Measurements from ENCODE around the gene PIK3AP1. TPM values are rescaled to one million over a fixed set of nuclear protein-coding genes. Genes with fewer than 3 reads are reported as not detected.

PIK3AP1 gene
- total RNA-seq, 1 donor: not detected

- H3K4me3 ChIP-seq (ENCODE audit: low read depth, low read length): peak within 1 kb of the TSS; percentile 81
- DNase-seq (ENCODE audit: low read depth): peak; percentile 75
- TF ChIP-seq CTCF (IDR thresholded peaks at IDR 0.05; ENCODE audit: insufficient read depth, low read length): no peak
These were observed 133.7 kb downstream of the PIK3AP1 start, which contains the start of gene TM9SF3 for GRCh38 chr10:96586419-96587263. TM9SF3 (minus strand) TSS chr10:96587012; CDS start chr10:96586835, 177 bp downstream.

- no peak for TF ChIP-seq CTCF (IDR thresholded peaks at IDR 0.05; ENCODE audit: insufficient read depth, low read length)
- H3K4me3 ChIP-seq (ENCODE audit: low read depth, low read length): peak overlapping the region; percentile 81
- DNase-seq (ENCODE audit: low read depth): peak; percentile 21
These were observed 134.4 kb downstream of the PIK3AP1 start for GRCh38 chr10:96585736-96586418.

GRCh38 chr10:96584474-96584873 lies 135.8 kb downstream of the PIK3AP1 start:
- no peak overlapping the region for H3K4me3 ChIP-seq (ENCODE audit: low read depth, low read length)
- no peak for DNase-seq (ENCODE audit: low read depth)
- no peak for TF ChIP-seq CTCF (IDR thresholded peaks at IDR 0.05; ENCODE audit: insufficient read depth, low read length)

DNA sequence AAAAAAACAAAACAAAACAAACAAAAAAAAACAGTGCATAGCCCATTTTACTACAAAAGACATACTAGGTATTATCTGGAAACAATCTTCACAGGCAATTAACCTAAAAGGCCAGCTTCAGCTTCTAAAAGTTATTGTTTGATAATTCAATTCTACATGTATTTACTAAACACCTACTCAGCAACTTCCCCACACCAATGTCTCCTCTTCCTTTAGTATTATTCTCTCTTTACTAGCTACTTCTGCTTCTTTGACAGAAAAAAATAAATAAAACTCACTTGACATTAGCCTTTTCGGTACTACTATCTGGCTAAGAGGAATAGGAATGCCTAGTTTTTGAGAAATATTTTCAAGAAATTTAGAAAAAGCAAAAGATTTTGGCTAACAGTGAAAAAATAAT lies 136.3 kb downstream of the PIK3AP1 start:
- TF ChIP-seq CTCF (IDR thresholded peaks at IDR 0.05; ENCODE audit: insufficient read depth, low read length): no peak
- no peak for DNase-seq (ENCODE audit: low read depth)
- no peak overlapping the region for H3K4me3 ChIP-seq (ENCODE audit: low read depth, low read length)

DNA sequence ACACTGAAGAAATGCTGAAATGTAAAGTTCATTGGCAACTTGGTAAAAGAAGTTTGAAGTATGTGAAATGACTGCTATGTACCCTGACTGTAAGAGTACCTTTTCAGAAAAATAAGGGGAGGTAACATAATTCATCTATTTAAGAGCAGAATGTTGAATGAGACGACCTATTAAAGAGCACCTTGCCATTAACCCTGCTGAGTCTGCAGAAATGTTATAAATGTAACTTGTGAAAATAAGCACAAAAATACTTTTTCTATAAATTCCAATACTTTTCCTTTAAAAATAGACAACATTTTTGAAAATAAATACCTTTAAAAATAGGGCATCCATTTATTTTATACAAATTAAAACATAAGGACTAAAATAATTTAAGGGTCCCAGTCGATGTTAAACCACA lies 141.2 kb downstream of the PIK3AP1 start:
- no peak overlapping the region for H3K4me3 ChIP-seq (ENCODE audit: low read depth, low read length)
- DNase-seq (ENCODE audit: low read depth): no peak

DNA sequence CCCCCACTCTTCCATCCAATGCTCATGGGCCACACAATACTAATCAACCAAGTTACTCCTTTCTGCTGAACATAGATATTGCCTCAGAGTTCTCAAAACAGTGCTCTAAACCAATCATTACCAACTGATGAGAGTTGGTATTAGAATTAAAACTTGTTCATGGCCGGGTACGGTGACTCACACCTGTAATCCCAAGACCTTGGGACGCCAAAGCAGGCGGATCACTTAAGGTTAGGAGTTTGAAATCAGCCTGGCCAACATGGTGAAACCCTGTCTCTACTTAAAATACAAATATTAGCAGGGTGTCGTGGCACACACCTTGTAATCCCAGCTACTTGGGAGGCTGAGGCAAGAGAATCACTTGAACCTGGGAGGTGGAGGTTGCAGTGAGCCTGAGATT lies 141.7 kb downstream of the PIK3AP1 start:
- DNase-seq (ENCODE audit: low read depth): no peak
- H3K4me3 ChIP-seq (ENCODE audit: low read depth, low read length): no peak overlapping the region
- no peak for TF ChIP-seq CTCF (IDR thresholded peaks at IDR 0.05; ENCODE audit: insufficient read depth, low read length)

More for the DNA sequence above, 141.2 kb downstream of the PIK3AP1 start:
- no peak for TF ChIP-seq CTCF (IDR thresholded peaks at IDR 0.05; ENCODE audit: insufficient read depth, low read length)

All from fibroblast of the aortic adventitia (primary cell).